ENCODE data around the gene HNRNPF.

DNA sequence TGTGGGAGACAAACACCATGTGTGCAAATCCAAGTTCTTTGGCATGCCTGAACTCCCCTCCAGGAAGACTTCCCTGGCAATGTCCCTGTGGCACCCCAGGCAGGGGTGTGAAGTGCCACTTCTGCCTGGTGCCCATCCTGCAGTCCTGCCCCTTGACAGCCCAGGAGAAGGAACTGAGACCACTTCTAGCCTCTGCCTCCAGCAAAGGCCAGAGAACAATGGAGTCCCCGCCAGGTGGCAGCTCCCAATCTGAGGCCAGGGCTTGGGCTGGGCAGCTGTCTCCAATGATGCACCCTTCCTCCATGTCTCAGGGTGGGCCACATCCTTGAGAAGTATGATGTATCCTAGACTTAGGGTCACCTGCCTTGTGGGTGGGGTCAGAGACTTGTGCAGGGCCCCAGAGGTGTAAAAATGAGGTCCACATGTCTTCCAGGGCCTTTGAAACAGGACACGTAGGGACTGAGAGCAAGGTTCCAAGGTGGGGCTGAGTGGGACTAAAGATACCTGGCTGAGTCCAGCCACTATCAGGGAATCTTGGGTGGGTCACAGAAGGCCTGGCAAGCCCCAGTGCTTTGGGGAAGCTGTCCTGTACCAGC, 32.1 kb downstream of the HNRNPF start:
- no peak for TF ChIP-seq POLR2AphosphoS5 (IDR thresholded peaks at IDR 0.05)
- TF ChIP-seq, protein P1, sequence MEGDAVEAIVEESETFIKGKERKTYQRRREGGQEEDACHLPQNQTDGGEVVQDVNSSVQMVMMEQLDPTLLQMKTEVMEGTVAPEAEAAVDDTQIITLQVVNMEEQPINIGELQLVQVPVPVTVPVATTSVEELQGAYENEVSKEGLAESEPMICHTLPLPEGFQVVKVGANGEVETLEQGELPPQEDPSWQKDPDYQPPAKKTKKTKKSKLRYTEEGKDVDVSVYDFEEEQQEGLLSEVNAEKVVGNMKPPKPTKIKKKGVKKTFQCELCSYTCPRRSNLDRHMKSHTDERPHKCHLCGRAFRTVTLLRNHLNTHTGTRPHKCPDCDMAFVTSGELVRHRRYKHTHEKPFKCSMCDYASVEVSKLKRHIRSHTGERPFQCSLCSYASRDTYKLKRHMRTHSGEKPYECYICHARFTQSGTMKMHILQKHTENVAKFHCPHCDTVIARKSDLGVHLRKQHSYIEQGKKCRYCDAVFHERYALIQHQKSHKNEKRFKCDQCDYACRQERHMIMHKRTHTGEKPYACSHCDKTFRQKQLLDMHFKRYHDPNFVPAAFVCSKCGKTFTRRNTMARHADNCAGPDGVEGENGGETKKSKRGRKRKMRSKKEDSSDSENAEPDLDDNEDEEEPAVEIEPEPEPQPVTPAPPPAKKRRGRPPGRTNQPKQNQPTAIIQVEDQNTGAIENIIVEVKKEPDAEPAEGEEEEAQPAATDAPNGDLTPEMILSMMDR (IDR thresholded peaks at IDR 0.05): no peak

Data from gastroesophageal sphincter (tissue), 3 donors.